ENCODE measurements around the gene RNF212. TPM values are rescaled to one million over a fixed set of nuclear protein-coding genes. Genes with fewer than 3 reads are reported as not detected.

RNF212 gene
- total RNA-seq, 1 donor from 2014 or later: 7.9 TPM

- no peaks in the 10 kb centered on the region for H3K27me3 ChIP-seq
- DNase-seq (ENCODE audit: extremely low spot score in 2 of 2): no peak
- TF ChIP-seq CTCF (IDR thresholded peaks at IDR 0.05) (no peak), POLR2AphosphoS5 (IDR thresholded peaks at IDR 0.05; ENCODE audit: insufficient read depth in 1 of 2, low read depth in 1 of 2) (no peak)
- intact Hi-C loops (cut with DNase I): no loop called here
- H3K4me3 ChIP-seq: no peak overlapping the region
- no peak overlapping the region for H3K27ac ChIP-seq
- no peaks in the 10 kb centered on the region for H3K9me3 ChIP-seq
- H3K4me1 ChIP-seq: peaks cover 44% of the 10 kb centered on the region
- H3K36me3 ChIP-seq: no peaks in the 10 kb centered on the region
Observed at GRCh38 chr4:1045193-1045594, 68.2 kb downstream of the RNF212 start.

- Histone ChIP-seq H3K27me3 (no peaks in the 10 kb centered on the region), H3K27ac (peak overlapping the region; percentile 83), H3K9me3 (no peaks in the 10 kb centered on the region), H3K4me3 (peak overlapping the region in 1 of 2 donors; percentile 38), H3K36me3 (no peaks in the 10 kb centered on the region), H3K4me1 (peaks cover 50% of the 10 kb centered on the region)
- TF ChIP-seq POLR2AphosphoS5 (IDR thresholded peaks at IDR 0.05; ENCODE audit: insufficient read depth in 1 of 2, low read depth in 1 of 2) (no peak), CTCF (IDR thresholded peaks at IDR 0.05) (no peak), POLR2A (IDR thresholded peaks at IDR 0.05) (no peak)
- no peak for DNase-seq (ENCODE audit: extremely low spot score in 2 of 2)
- intact Hi-C loops (cut with DNase I): no loop called here
Observed at GRCh38 chr4:1044469-1045192, 68.7 kb downstream of the RNF212 start.

- Histone ChIP-seq H3K4me3 (peak overlapping the region in 1 of 2 donors; percentile 38), H3K27ac (peak overlapping the region; percentile 83), H3K27me3 (no peaks in the 10 kb centered on the region), H3K36me3 (no peaks in the 10 kb centered on the region), H3K9me3 (no peaks in the 10 kb centered on the region), H3K4me1 (peaks cover 56% of the 10 kb centered on the region)
- intact Hi-C loops (cut with DNase I): no loop called here
- TF ChIP-seq POLR2AphosphoS5 (IDR thresholded peaks at IDR 0.05; ENCODE audit: insufficient read depth in 1 of 2, low read depth in 1 of 2): peak; percentile 40 to 92
- no peak for TF ChIP-seq POLR2A (IDR thresholded peaks at IDR 0.05)
- peak in 1 of 2 donors; percentile 98 for DNase-seq (ENCODE audit: extremely low spot score in 2 of 2)
Observed at GRCh38 chr4:1043651-1044468, 69.5 kb downstream of the RNF212 start.

GRCh38 chr4:1043162-1043561, 70.2 kb downstream of the RNF212 start:
- H3K27ac ChIP-seq: no peak overlapping the region
- DNase-seq (ENCODE audit: extremely low spot score in 2 of 2): no peak
- intact Hi-C loops (cut with DNase I): no loop called here
- TF ChIP-seq CTCF (IDR thresholded peaks at IDR 0.05): no peak
- TF ChIP-seq POLR2A (IDR thresholded peaks at IDR 0.05): no peak
- no peak for TF ChIP-seq POLR2AphosphoS5 (IDR thresholded peaks at IDR 0.05; ENCODE audit: insufficient read depth in 1 of 2, low read depth in 1 of 2)
- peaks cover 56% of the 10 kb centered on the region for H3K4me1 ChIP-seq
- no peaks in the 10 kb centered on the region for H3K36me3 ChIP-seq
- H3K4me3 ChIP-seq: peak overlapping the region in 1 of 2 donors; percentile 38
- no peaks in the 10 kb centered on the region for H3K27me3 ChIP-seq
- no peaks in the 10 kb centered on the region for H3K9me3 ChIP-seq

GRCh38 chr4:1042352-1043055, 70.9 kb downstream of the RNF212 start:
- intact Hi-C loops (cut with DNase I): no loop called here
- TF ChIP-seq CTCF (IDR thresholded peaks at IDR 0.05) (no peak), POLR2AphosphoS5 (IDR thresholded peaks at IDR 0.05; ENCODE audit: insufficient read depth in 1 of 2, low read depth in 1 of 2) (no peak), POLR2A (IDR thresholded peaks at IDR 0.05) (no peak)
- Histone ChIP-seq H3K9me3 (no peaks in the 10 kb centered on the region), H3K4me1 (peaks cover 53% of the 10 kb centered on the region), H3K4me3 (no peak overlapping the region), H3K36me3 (no peaks in the 10 kb centered on the region), H3K27me3 (no peaks in the 10 kb centered on the region), H3K27ac (no peak overlapping the region)
- DNase-seq (ENCODE audit: extremely low spot score in 2 of 2): no peak
